GM18519 (cell line): ENCODE results near the gene C21orf91.

ENCODE experiments used
- ATAC-seq: cut with Tn5 transposase; IDR thresholded peaks from one replicate; pipeline ENCODE4 v1.9.1; 2021; ENCODE audit warnings: mild to moderate bottlenecking, moderate library complexity; ENCODE audit not compliant: unreplicated experiment, low FRiP score

C21orf91 gene

DNA sequence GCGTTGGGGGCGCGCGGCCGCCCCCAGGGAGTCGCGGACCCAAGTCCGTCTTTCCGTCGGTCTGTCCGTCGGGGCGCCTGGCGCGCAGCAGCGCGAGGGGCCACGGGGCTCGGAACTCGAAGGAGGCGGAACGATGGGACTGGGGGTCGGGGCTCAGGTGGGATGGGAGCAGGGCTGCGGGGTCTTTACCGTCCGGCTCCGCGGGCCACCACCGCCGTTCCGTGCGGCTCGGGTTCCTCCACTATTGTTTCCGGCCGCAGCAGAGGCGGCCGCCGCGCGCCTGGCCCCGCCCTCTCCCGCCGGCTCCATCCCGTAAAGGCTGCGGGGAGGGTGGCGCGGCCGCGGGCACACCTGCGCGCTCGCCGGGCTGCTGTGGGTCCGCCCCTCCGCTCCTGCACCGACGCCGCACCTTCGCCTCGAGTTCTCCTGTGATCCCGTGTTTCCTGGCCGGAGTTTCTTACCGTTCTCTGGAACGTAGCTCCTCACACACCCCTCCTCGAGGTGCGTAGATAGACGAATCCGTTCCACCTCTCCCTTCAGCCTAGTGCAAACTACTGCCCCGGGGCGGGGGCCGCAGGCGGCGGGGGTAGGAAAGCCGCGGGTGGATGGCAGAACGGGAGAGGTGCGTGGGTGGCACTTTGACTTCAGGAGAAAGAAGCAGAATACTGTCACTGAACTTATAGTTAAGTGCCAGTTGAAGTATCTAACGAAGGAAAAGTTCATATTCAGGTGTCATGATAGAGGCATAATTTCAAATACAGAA is at the start of gene C21orf91:
Gene C21orf91, minus strand, starts transcription at position 243 of the 763 bp plus-strand sequence. CDS start 1,038 bp downstream, outside the sequence.
- ATAC-seq, result peak; percentile 58

DNA sequence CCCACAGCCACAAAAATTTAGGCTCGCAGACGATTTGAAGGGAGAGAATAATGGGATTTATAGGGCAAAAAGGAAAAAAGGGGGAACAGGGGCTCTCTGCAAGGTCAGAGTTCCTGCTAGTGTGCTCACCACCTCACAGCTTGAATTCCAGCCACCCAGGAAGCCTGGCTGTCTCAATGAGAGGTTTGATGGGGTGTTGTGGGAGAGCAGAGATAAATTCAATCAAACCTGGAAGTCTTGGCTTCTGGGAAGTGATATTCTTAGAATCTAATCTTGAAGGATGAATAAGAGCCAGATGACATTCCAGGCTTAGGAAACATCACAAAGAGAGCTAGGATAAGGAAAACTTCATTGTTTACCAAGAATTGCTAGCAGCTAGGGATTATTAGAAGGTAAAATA is 47.4 kb upstream of the C21orf91 start:
- no peak for ATAC-seq

DNA sequence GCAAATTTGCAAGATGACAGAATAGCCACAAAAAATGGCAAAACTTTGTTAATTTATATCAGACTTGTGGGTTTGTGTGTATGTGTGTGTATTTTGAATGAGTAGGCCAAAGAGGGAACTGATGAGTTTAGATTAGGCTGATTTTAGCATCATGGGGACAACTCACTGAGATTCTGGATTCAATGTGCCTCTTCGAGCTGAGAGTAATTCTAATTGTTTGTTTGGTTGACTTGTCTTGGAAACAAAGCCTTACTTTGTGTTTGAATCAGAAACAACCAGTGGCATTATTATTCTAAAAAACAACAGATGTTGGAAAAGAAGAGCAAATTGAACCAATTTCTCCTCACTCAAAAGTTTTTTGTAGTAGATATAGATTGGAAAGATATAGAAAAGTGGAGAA is 40.5 kb upstream of the C21orf91 start:
- no peak for ATAC-seq

DNA sequence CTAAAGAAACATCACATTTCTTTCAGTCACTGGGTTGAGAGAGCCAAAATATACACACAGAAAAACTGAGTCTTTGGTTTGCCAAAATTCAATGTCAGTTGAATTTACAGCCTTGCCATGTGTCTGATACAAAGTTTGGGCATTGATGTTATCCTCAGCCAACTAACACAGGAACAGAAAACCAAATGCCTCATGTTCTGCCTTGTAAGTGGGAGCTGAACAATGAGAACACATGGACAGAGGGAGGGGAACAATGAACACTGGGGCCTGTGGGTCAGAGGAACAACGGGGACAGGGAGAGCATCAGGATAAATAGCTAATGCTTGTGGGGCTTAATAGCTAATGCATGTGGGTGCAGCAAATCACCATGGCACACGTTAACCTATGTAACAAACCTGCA is 39.6 kb upstream of the C21orf91 start:
- ATAC-seq, result no peak

DNA sequence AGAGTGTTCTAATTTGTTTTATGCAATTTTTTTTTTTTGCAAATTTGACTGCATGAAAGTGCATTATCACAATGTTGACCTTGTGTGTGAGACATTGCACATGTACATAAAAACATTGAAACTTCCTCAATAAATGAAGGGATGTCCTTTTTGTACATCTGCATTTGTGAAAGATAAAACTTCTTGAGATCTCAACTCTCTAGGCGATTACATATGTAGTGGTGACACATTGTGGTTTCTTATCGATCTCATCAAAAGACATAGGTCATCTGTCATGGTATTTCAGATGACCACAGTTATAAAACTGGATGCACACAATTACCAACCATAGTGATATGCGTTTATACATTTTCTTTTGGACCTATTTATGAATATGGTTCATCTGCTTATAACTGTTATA is 35.6 kb upstream of the C21orf91 start:
- no peak for ATAC-seq

DNA sequence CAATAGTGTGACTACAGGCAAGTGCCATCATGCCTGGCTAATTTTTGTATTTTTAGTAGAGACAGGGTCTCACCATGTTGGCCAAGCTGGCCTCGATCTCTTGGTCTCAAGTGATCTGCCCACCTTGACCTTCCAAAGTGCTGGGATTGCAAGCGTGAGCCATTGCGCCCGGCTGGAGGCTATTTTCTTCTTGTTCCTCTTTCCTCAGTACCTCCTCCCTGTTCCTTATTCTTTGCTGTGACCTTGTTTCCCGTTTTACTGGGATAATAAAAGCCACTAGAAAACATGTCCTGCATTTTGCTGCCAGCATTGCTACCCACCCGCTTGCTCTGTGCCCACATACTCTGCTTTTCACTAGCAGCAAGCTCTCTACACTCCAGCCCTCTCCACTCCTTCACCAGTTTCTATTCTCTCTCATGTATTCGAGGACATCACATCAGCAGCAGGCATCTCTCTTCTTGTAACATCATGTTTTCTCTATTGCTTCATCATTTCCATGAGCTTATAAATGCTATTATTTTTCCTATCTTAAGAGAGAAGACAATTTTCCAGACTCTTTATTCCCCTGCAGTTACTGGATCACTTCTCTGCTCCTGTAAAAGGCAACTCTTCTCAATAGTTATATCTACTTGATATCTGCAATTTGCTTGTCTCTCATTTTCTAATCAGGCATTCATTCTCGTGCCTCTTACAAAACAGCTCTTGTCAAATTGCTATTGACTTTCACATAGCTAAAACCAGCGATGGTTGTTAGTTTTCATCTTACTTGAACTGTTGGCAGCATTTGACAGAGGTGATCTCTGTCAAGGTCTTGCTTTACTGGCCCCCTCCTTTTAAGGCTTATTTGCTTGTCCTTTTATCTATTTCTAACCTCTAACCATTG is 34.5 kb upstream of the C21orf91 start:
- no peak for ATAC-seq

DNA sequence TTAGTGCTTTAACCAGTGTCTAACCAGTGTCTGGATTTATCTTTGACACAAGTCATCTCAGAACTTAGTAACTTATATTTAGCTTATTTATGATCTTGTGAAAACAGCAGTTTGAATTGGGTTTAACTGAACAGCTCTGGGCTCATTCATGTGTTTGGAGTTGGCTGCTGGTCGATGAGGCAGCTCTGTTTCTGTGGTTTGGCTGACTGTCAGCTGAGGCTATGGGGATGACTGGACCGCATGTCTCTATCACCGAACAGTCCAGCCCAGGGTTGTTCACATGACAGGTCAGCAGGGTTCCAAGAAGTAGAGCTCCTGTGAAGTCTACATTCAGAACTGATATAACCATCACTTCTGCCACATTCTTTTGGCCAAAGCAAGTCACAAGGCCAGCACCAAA is 29.1 kb upstream of the C21orf91 start:
- peak; percentile 93 for ATAC-seq

DNA sequence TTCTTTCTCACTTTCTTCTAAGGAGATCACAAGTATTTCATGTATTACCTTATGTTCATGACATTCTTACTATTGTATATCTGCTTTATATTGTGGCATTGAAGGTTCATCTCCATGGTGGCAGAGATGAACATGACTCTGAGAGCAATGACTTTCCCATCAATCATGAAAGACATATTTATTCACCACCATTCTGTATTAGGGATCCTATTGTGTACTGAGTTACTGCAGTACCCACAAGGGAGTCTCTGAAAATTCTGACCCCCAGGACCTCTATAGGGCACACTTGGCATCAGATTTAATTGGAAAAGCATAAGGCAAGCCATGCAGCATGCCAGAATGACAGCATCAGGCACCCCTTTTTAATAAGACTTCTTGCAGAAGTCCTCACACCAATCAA is 21.9 kb upstream of the C21orf91 start:
- no peak for ATAC-seq

DNA sequence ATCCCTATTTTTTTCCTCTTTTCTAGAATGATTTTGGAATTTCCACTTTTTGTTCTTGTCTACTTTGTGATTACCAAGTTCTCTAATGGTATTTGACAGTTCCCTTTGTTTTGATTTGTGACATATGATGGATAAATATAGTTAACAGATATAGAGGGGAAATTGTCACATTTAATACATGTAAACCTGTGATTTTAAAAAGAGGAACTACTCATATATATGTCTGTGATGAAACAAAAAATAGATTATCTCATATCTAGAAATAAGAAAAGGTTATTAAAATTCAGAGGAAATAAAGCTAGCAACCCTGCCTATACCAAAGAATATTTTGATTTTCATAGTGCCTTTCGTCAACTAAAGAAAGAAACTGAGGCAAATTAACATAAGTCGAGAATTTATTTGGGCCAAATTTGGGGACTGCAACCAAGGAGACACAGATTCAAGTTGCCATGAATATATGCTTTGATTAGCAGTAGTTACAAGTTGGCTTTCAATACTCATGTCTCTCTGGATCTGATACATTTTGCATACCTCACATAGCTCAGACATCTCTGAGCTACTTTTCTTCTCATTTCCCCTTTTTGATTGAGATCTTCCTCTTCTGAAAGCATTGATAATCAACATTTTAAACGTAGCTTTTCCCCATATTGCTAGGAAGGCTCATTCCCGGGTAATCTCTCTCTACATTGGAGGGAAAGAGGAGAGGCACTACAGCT is 15.6 kb upstream of the C21orf91 start:
- peak; percentile 60 for ATAC-seq

DNA sequence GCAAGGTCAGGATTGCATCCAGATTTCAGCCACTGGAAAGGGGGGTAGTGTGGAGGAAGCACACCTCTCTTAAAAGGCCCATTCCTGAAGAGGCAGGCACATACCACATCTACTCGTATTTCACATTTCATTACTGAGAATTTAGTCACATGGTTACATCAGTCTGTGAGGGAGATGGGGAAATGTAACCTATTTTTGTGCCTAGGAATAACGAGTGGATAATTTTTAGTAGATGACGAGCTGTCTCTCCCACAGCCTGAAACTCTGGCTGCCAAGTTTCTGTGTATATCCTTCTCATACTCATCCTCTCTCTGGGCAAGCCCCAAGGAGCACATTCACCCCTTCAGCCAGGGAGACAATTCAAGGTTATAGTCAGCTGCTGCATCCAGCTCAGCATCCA is 10.3 kb upstream of the C21orf91 start:
- ATAC-seq, result no peak

DNA sequence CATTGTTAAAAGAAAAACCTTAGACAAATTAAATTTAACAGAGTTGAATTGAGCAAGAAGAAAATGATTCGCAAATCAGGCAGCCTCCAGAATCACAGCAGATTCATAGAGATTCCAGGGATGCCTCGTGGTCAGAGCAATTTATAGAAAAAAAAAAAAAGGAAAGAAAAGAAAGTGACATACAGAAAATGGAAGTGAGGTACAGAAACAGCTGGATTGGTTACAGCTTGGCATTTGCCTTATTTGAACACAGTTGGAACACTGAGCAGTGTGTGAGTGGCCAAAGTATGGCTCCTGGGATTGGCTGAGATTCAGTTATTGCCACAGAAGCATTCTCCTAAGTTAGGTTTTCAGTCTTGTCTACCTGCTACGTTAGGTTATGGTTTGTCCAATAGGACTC is 9.1 kb upstream of the C21orf91 start:
- no peak for ATAC-seq

DNA sequence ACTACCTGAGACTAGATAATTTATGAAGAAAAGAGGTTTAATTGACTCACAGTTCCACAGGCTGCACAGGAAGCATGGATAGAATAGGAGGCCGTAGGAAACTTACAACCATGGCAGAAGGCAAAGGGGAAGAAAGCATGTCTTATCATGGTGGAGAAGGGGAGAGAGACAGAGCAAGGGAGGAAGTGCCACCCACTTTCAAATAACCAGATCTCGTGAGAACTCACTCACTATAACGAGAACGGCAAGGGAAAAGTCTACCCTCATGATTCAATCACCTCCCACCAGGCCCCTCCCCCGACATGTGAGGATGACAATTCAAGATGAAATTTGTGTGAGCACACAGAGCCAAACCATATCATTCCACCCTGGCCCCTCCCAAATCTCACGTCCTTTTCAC is 4.7 kb upstream of the C21orf91 start:
- no peak for ATAC-seq

DNA sequence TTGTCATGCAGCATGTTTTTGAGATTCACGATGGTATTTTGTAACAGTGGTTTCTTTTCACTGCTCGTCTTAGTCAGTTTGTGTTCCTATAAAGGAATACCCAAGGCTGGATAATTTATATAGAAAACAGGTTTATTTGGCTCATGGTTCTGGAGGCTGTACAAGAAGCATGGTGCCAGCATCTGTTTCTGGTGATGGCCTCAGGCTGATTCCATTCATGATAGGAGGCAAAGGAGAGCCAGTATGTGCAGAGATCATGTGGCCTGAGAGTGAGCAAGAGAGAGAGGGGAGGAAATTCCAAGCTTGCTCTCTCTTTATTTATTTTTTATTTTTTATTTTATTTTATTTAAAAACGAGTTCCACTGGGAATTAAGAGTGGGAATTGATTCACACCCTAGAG is 2.0 kb upstream of the C21orf91 start:
- no peak for ATAC-seq

DNA sequence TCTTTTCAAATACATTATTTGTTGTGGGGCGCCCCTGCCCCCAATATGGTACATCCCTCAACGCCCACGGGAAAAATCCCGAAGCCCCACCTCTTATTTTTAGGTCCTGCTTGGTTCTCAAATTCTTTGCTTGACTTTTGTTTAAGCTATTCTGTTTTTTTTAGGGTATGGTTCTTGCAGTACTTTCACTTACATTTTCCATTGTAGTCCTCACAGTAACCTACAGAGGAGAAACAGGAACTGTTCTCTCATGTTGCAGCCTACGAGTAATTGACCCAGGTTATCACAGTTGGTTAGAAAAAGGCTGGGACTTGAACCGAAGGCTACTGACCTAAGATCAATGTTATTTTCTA is 697 bp upstream of the C21orf91 start:
- ATAC-seq, result peak; percentile 74

DNA sequence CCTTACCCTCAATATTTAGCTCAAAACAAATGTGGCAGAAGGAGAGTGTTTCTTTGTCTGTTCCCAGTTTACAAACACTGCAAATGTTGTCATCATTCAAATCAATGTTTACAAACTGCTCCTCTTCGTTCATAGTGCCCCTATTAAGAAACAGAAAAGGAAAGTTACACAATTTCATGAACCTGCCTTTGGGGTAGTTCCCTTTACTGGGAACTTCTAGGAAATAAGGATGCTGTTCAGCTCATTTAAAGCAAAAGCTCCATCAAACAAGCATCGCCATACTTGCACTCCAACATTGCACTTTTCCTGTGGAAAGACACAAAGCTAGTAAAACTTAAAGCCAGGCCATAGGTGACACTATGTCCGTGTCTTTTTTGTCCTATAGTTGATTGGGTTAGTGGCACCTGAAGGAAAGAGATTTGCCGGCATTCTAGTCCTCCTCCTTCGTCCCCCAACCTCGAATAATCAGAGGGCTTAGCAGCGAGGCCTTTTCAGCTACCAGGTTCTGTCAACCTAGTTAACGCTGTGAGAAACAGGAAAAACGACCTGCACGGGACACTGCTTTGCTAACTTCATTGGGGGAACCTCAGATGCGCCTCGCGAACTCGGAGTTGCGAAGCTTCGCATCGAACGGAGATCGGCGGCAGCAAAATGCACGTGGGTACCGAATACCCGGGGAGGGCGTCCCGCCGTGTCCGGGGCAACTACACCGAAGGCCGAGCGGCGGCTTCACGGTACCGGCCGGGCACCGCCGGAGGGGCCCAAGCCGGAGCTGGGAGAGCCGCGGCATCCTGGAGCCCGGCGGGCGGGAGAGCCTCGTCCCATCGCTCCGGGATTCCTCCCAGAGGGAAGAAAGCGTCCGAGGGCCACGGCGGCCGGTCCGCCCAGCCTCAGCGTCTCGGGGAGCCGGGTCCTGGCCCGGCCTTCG is 706 bp downstream of the C21orf91 start:
- peak; percentile 7 for ATAC-seq

DNA sequence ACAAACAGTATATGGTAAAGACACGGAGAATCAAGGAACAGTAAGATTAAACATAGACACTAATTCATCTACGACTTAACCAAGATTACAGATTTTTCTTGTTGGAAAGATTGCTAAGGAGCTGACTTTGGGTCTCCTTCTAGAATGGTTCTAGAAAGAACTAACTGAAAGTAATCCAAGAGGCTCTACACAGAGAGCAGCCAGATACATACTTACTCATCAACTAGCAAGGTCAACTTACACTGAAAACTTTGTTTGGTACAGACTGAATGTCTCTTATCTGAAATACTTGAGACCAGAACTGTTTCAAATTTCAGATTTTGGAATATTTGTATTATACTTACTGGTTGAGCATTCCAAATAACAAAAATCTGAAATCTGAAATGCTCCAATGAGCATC is 5.8 kb downstream of the C21orf91 start:
- no peak for ATAC-seq

DNA sequence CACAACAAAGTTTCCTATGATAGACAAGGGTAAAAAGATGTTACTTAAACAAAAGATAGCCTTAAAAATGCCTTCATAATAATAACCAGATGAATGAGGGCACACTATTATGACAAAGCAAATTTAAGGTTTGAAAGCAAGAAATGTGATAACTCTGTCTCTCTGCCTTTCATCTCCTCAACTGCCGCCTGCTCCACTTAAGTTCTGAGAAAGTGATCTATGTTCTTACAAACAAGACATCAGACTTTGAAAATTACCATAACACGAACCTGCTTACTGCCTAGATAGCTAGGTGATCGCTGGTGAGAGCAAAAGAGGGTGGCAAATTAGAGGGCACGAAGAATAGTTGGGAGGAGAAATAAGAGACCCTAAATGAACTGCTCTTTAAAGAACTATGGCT is 13.2 kb downstream of the C21orf91 start:
- no peak for ATAC-seq

DNA sequence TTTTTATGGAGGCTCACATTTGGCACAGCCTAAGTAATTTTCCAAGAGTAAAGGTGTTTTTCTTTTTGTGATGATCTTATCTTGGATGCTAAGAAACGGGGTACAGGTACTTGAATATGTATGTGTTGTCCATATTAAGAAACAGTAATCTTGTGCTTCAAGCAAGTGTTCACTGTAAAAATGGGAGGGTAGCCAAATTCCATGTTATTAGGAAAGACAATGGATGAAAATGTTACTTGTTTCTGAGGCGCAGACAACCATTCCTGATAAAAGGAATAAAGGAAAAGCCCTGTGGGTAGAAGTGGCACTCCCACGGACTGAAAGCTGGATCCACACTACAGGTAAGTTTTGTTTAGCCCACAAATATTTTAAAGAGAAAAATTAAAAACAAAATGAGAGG is 15.6 kb downstream of the C21orf91 start:
- no peak for ATAC-seq

DNA sequence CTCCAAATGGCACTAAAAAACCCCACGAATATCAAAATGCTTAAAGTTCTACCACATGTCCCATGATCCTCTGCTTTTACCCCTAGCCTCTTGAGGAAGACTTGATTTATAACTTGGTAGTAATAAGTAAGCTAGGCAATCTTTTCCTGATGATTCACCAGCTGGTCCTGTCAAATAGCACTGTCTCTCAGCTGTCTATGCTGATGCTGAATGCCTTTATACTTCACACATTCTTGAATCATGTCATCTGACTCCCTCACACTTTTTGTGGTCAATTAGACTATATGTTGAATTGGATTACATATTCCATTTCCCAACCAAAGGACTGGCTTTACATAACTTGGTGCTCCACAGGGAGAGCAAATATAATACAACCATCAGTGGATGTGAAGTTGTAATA is 16.6 kb downstream of the C21orf91 start:
- no peak for ATAC-seq
